Measurements from ENCODE around the gene SNRK.
A peak's percentile ranks its signal among the peaks of the same experiment; 100 is the strongest.

Gene SNRK

GRCh38 chr3:43316783-43317460 lies 30.6 kb downstream of the SNRK start:
- DNase-seq, result no peak

GRCh38 chr3:43317461-43318316 lies 31.3 kb downstream of the SNRK start:
- no peak for DNase-seq

GRCh38 chr3:43319376-43319775 lies 33.0 kb downstream of the SNRK start:
- no peak for DNase-seq

GRCh38 chr3:43319794-43320193 lies 33.5 kb downstream of the SNRK start:
- DNase-seq, result no peak

GRCh38 chr3:43320288-43320687 lies 33.9 kb downstream of the SNRK start:
- DNase-seq, result no peak

GRCh38 chr3:43323541-43323940 lies 37.2 kb downstream of the SNRK start:
- no peak for DNase-seq

GRCh38 chr3:43326891-43327581 lies 40.7 kb downstream of the SNRK start:
- peak; percentile 96 for DNase-seq

- DNase-seq, result peak; percentile 47
Measured at GRCh38 chr3:43327582-43327979, 41.2 kb downstream of the SNRK start.

- no peak for DNase-seq
Measured at GRCh38 chr3:43328653-43329052, 42.3 kb downstream of the SNRK start.

- DNase-seq, result no peak
Measured at GRCh38 chr3:43330981-43331380, 44.6 kb downstream of the SNRK start.

- peak; percentile 14 for DNase-seq
Measured at GRCh38 chr3:43331381-43331780, 45.0 kb downstream of the SNRK start.

- no peak for DNase-seq
Measured at GRCh38 chr3:43334976-43335375, 48.6 kb downstream of the SNRK start.

GRCh38 chr3:43335799-43336198 lies 49.5 kb downstream of the SNRK start:
- DNase-seq, result no peak

GRCh38 chr3:43338295-43338694 lies 52.0 kb downstream of the SNRK start:
- no peak for DNase-seq

GRCh38 chr3:43340403-43340802 lies 54.1 kb downstream of the SNRK start:
- DNase-seq, result no peak

GRCh38 chr3:43341788-43342187 lies 55.4 kb downstream of the SNRK start:
- DNase-seq, result no peak

- no peak for DNase-seq
Measured at GRCh38 chr3:43343185-43343584, 56.8 kb downstream of the SNRK start.

GRCh38 chr3:43343815-43344214 lies 57.5 kb downstream of the SNRK start:
- DNase-seq, result no peak

GRCh38 chr3:43344520-43344919 lies 58.2 kb downstream of the SNRK start:
- no peak for DNase-seq

- DNase-seq, result no peak
Measured at GRCh38 chr3:43345246-43345645, 58.9 kb downstream of the SNRK start.

GRCh38 chr3:43345877-43346276 lies 59.5 kb downstream of the SNRK start:
- no peak for DNase-seq

- no peak for DNase-seq
Measured at GRCh38 chr3:43346978-43347749, 60.8 kb downstream of the SNRK start.

GRCh38 chr3:43347774-43348173 lies 61.4 kb downstream of the SNRK start:
- DNase-seq, result no peak
